Skeletal muscle satellite cell (primary cell): ENCODE measurements around the gene UBE2G2.

Experiments
- H3K27me3 ChIP-seq: 2 replicates; pipeline ENCODE4 v1.7.0; 2013; ENCODE audit warnings: low read length; ENCODE audit not compliant: control insufficient read depth, insufficient read depth
- H3K36me3 ChIP-seq: 2 replicates; pipeline ENCODE4 v1.7.0; 2013; ENCODE audit warnings: mild to moderate bottlenecking, control low read depth, low read length; ENCODE audit not compliant: insufficient read depth
- H3K4me1 ChIP-seq: 2 replicates; pipeline ENCODE4 v1.7.0; 2013; ENCODE audit warnings: low read length; ENCODE audit not compliant: control insufficient read depth, insufficient read depth
- H3K4me2 ChIP-seq: 2 replicates; pipeline ENCODE4 v1.7.0; 2013; ENCODE audit warnings: mild to moderate bottlenecking, low read length
- H3K4me3 ChIP-seq: 2 replicates; pipeline ENCODE4 v1.7.0; 2013; ENCODE audit warnings: low read length
- H3K9ac ChIP-seq: 2 replicates; pipeline ENCODE4 v1.7.0; 2013; ENCODE audit warnings: mild to moderate bottlenecking, low read depth, low read length, moderate library complexity
- H3K9me3 ChIP-seq: replicated peaks from 2 replicates; pipeline ENCODE4 v1.7.0; 2013; ENCODE audit warnings: mild to moderate bottlenecking, control low read depth, low read length

UBE2G2 gene

GRCh38 chr21:44765231-44766013, 36.2 kb downstream of the UBE2G2 start:
- Histone ChIP-seq H3K4me3 (no peak overlapping the region), H3K36me3 (peaks cover 11% of the 10 kb centered on the region), H3K9me3 (no peaks in the 10 kb centered on the region), H3K4me2 (peak overlapping the region; percentile 7), H3K9ac (no peak overlapping the region), H3K27me3 (no peaks in the 10 kb centered on the region), H3K4me1 (peaks cover 6% of the 10 kb centered on the region)

GRCh38 chr21:44764319-44765230, 37.0 kb downstream of the UBE2G2 start:
- Histone ChIP-seq H3K9me3 (no peaks in the 10 kb centered on the region), H3K4me1 (peaks cover 6% of the 10 kb centered on the region), H3K27me3 (no peaks in the 10 kb centered on the region), H3K36me3 (peaks cover 4% of the 10 kb centered on the region), H3K4me2 (peak overlapping the region; percentile 15), H3K9ac (no peak overlapping the region), H3K4me3 (no peak overlapping the region)

- Histone ChIP-seq H3K9me3 (no peaks in the 10 kb centered on the region), H3K4me2 (no peak overlapping the region), H3K9ac (no peak overlapping the region), H3K27me3 (no peaks in the 10 kb centered on the region), H3K36me3 (peaks cover 3% of the 10 kb centered on the region), H3K4me3 (no peak overlapping the region), H3K4me1 (peaks cover 6% of the 10 kb centered on the region)
These were observed 37.9 kb downstream of the UBE2G2 start for GRCh38 chr21:44763451-44764318.

DNA sequence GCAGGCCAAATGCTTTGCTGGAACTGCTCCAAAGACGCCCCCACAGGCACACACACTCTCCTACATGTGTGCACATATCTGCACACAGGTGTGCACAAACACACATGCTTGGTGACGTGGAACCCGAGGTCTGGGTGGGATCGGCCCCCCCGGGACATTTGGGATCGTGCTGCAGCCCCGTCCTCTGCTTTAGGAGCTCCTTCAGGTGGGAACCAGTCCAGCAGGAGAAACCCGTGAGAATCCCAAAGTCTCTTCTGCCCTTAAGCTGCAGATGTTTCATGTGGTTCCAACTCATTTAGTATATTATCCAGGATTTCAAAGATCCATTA, 38.6 kb downstream of the UBE2G2 start:
- Histone ChIP-seq H3K27me3 (no peaks in the 10 kb centered on the region), H3K4me2 (no peak overlapping the region), H3K9ac (no peak overlapping the region), H3K4me3 (no peak overlapping the region), H3K4me1 (peaks cover 6% of the 10 kb centered on the region), H3K36me3 (no peaks in the 10 kb centered on the region), H3K9me3 (no peaks in the 10 kb centered on the region)

DNA sequence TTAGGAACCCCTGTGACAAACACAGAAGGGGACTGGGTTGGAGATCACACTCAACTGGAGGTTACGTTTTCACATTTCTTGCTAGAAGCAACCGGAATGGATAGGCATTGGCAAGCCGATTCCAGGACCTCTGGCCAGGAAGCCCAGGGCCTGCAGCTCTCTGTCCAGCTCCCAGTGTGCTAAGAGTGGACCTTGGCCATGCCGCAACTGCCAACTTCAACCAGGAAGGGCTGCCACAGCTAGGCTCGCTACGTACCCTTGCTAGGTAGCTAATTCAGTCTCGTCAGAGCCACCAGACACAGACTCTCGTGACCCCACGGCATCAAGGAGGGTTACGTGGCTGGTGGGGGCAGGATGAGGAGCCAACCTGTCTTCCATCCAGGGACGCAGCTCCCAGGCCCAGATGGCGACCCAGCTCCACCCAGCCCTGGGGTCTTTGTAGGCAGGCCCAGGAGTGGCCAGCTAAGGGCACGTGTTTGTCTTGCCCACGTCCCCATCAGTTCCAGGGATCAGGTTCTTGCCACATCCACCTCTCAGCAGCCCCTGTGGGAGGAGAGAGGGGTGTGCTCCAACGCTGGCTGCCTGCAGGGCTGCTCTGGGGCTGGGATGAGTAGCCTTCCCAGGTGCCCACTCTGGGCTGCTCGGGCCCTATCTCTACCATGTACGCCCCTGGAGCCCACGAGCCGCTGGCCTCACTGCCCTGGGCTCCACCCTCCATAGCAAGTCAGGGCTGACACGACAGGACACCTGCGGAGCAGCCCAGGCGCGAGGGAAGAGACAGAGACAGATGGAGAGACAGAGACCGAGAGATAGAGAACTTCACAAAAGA, 39.2 kb downstream of the UBE2G2 start:
- Histone ChIP-seq H3K36me3 (no peaks in the 10 kb centered on the region), H3K9me3 (no peaks in the 10 kb centered on the region), H3K4me1 (peaks cover 6% of the 10 kb centered on the region), H3K4me3 (no peak overlapping the region), H3K4me2 (no peak overlapping the region), H3K27me3 (no peaks in the 10 kb centered on the region), H3K9ac (no peak overlapping the region)

DNA sequence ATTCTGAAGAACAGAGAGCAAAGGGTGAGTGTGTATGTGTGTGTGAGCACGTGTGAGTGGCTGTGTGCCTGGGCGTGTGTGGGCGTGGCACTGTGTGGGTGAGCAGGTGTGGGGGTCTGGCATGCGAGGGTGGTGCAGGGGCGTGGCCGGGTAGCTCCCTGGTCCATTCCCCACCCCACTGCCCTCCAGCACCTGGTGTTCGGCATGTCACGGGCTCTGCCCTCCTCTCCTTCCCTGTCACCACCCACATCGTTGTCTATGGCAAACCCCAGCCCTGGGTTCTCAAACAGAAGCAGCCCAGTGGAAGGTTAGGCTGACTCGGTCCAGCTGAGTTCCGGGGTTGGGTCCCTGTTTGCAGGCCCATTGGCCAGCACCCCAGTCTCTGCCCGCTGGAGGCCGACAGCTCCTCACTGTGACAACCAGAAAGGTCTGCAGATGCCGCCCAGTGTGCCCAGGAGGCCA, 39.8 kb downstream of the UBE2G2 start:
- Histone ChIP-seq H3K4me2 (no peak overlapping the region), H3K27me3 (no peaks in the 10 kb centered on the region), H3K9me3 (no peaks in the 10 kb centered on the region), H3K9ac (no peak overlapping the region), H3K4me1 (peaks cover 6% of the 10 kb centered on the region), H3K4me3 (no peak overlapping the region), H3K36me3 (no peaks in the 10 kb centered on the region)

GRCh38 chr21:44761011-44761729, 40.5 kb downstream of the UBE2G2 start:
- no peak overlapping the region for H3K9ac ChIP-seq
- peaks cover 6% of the 10 kb centered on the region for H3K4me1 ChIP-seq
- H3K4me3 ChIP-seq: no peak overlapping the region
- no peaks in the 10 kb centered on the region for H3K27me3 ChIP-seq
- H3K4me2 ChIP-seq: no peak overlapping the region
- no peaks in the 10 kb centered on the region for H3K9me3 ChIP-seq
- no peaks in the 10 kb centered on the region for H3K36me3 ChIP-seq

DNA sequence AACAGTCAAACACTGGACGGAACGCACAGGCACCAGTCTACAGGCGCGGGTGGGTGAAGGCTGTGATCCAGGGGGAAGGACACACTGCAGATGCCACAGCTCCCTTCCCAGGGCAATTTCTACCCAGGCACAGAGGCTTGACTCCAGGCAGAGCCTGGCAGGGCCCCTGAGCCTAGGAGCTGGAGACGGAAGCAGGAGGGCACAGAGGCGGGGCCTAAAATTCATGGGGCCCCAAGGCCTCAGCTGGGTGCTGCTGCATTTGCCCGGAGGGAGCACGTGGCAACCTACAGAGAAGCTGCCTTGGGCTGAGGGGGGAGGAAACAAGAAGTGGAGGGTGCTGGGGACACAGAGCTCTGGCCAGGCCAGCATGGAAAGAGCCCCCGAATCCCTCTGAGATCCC, 41.2 kb downstream of the UBE2G2 start:
- Histone ChIP-seq H3K9ac (no peak overlapping the region), H3K4me3 (no peak overlapping the region), H3K36me3 (no peaks in the 10 kb centered on the region), H3K4me1 (peaks cover 6% of the 10 kb centered on the region), H3K27me3 (no peaks in the 10 kb centered on the region), H3K9me3 (no peaks in the 10 kb centered on the region), H3K4me2 (no peak overlapping the region)

DNA sequence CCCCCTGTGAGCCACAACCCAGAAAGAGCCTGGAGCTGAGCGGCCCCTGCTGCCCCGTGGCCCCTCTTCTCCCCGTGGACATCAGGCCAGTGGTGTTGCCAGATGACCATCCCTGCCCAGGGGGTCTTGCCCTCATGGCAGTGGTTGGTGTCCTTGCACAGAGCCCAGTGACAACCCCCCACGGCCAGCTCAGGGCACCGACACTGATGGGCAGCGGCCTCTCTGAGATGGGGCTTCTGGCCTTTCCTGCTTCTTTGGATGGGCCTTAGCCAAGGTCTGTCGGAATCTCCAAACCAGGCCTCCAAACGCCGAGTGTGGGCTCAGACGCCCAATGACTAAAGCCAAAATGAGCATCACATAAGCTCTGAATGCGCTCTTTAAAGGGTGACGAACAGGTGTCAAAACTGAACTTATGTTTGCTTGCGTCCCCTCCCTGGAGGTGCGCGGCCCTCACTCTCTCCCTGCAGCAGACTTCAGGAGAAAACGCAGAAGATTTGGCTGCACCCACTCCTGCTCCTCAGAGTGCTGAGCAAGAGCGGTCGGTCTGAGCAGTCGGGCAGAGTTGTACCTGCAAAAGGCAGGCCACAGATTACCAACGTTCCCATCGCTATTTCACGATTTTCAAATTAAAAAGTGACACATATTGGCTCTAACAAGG, 41.9 kb downstream of the UBE2G2 start:
- no peaks in the 10 kb centered on the region for H3K9me3 ChIP-seq
- no peaks in the 10 kb centered on the region for H3K27me3 ChIP-seq
- H3K4me1 ChIP-seq: peaks cover 2% of the 10 kb centered on the region
- H3K9ac ChIP-seq: no peak overlapping the region
- no peak overlapping the region for H3K4me2 ChIP-seq
- H3K4me3 ChIP-seq: no peak overlapping the region
- no peaks in the 10 kb centered on the region for H3K36me3 ChIP-seq
